MCF 10A (cell line): ENCODE measurements around the gene CYP26C1. TPM values are rescaled to one million over a fixed set of nuclear protein-coding genes. Genes with fewer than 3 reads are reported as not detected.

ENCODE experiments used
- BruUV-seq: library from RNA; stranded (reverse); fragments of 400-500 nt; replicated peaks from 2 replicates; lab custom pipeline; 2021; lab: Mats Ljungman, UMichigan
- CTCF ChIA-PET: fragments of 300-600 bp; sonication (Branson Sonifier 250); formaldehyde crosslinking; extraction: SDS; loops from one replicate; lab custom pipeline; 2021; ENCODE audit warnings: antibody characterized with exemption, inconsistent platforms; lab: Yijun Ruan, JAX
- POLR2A ChIA-PET: fragments of 300-600, 350-650 bp; sonication (Branson Sonifier 250); formaldehyde crosslinking; extraction: SDS; loops from one replicate; lab custom pipeline; 2020; ENCODE audit warnings: antibody characterized with exemption, inconsistent platforms; lab: Yijun Ruan, JAX
- DNase-seq: peaks from one replicate; pipeline ENCODE4 v3.0.0-alpha.2; 2018; ENCODE audit not compliant: unreplicated experiment
- H3K27ac Mint-ChIP-seq: one replicate; pipeline ENCODE4 v1.8.0; 2022; ENCODE audit warnings: mild to moderate bottlenecking, low read depth, mixed read lengths; ENCODE audit not compliant: unreplicated experiment
- H3K27me3 Mint-ChIP-seq: one replicate; pipeline ENCODE4 v1.8.0; 2022; ENCODE audit warnings: mixed read lengths; ENCODE audit not compliant: insufficient read depth, unreplicated experiment
- H3K36me3 Mint-ChIP-seq: one replicate; pipeline ENCODE4 v1.8.0; 2022; ENCODE audit warnings: mild to moderate bottlenecking, moderate library complexity, mixed read lengths; ENCODE audit not compliant: insufficient read depth, unreplicated experiment
- H3K4me1 Mint-ChIP-seq: one replicate; pipeline ENCODE4 v1.8.0; 2022; ENCODE audit warnings: mixed read lengths; ENCODE audit not compliant: insufficient read depth, unreplicated experiment
- H3K4me3 Mint-ChIP-seq: one replicate; pipeline ENCODE4 v1.8.0; 2022; ENCODE audit warnings: mild to moderate bottlenecking, moderate library complexity, mixed read lengths; ENCODE audit not compliant: unreplicated experiment
- H3K9me3 Mint-ChIP-seq: one replicate; pipeline ENCODE4 v1.8.0; 2022; ENCODE audit warnings: mixed read lengths; ENCODE audit not compliant: unreplicated experiment
- intact Hi-C: fragments of 100-400 bp; cut with micrococcal nuclease; formaldehyde crosslinking; loops from 2 replicates; pipeline ENCODE4 v1.14.1; 2022
- total RNA-seq: library from RNA; stranded (reverse); gene quantifications from 2 replicates; pipeline ENCODE4 v1.2.3, GENCODE V29; 2022
- TF ChIP-seq, protein P1 (sequence below): fragments of 200-600 bp; IDR thresholded peaks from one replicate; pipeline ENCODE4 v1.8.0; 2022; ENCODE audit warnings: antibody characterized with exemption, mild to moderate bottlenecking; ENCODE audit not compliant: unreplicated experiment

The CYP26C1 gene
- total RNA-seq, 1 experiment from 2014 or later = 0.14 TPM

DNA sequence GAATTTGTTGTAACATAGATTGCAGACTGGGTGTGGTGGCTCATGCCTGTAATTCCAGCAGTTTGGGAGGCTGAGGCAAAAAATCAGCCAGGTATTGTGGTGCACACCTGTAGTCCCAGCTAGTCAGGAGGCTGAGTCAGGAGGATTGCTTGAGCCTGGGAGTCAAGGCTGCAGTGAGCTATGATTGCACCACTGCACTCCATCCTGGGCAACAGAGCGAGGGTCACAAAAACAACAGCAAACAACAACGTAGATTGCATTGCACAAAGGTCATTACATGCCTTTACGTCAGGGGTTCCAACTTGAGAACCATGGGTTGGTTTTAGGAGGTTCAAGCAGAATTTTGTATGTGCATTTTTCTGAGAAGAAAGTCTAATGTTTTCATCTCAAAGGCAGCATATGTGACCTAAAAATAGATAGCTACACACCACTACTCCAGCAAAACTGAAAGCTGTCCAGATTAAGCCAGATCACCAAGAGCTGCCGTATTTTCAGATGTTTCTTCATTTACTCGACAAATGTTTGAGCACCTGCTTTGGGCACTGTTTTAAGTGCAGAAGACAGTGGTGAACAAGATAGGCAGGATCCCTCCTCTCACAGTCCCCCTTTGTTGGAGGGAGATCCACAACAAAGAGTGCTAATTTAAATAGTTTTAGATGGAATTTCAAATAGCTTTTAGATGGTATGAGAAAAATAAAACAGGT lies 28.3 kb upstream of the CYP26C1 start:
- TF ChIP-seq, protein P1, sequence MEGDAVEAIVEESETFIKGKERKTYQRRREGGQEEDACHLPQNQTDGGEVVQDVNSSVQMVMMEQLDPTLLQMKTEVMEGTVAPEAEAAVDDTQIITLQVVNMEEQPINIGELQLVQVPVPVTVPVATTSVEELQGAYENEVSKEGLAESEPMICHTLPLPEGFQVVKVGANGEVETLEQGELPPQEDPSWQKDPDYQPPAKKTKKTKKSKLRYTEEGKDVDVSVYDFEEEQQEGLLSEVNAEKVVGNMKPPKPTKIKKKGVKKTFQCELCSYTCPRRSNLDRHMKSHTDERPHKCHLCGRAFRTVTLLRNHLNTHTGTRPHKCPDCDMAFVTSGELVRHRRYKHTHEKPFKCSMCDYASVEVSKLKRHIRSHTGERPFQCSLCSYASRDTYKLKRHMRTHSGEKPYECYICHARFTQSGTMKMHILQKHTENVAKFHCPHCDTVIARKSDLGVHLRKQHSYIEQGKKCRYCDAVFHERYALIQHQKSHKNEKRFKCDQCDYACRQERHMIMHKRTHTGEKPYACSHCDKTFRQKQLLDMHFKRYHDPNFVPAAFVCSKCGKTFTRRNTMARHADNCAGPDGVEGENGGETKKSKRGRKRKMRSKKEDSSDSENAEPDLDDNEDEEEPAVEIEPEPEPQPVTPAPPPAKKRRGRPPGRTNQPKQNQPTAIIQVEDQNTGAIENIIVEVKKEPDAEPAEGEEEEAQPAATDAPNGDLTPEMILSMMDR = no peak
- Mint-ChIP-seq H3K9me3 (no peaks in the 10 kb centered on the region), H3K36me3 (no peaks in the 10 kb centered on the region), H3K4me1 (peaks cover 14% of the 10 kb centered on the region), H3K27me3 (no peaks in the 10 kb centered on the region), H3K4me3 (no peak overlapping the region), H3K27ac (no peak overlapping the region)
- ChIA-PET CTCF (interaction anchor here (1.0 to 6.9 kb wide), 2 partner anchors 26 to 68 kb away, joined by 3 to 52 read pairs; no protein-coding TSS in a partner anchor), POLR2A (interaction anchor here (0.7 kb wide), 1 partner anchor 60 kb away, joined by 6 read pairs; no protein-coding TSS in a partner anchor)
- intact Hi-C loops = no loop called here
- no peak for DNase-seq
- BruUV-seq = no TSS peak

DNA sequence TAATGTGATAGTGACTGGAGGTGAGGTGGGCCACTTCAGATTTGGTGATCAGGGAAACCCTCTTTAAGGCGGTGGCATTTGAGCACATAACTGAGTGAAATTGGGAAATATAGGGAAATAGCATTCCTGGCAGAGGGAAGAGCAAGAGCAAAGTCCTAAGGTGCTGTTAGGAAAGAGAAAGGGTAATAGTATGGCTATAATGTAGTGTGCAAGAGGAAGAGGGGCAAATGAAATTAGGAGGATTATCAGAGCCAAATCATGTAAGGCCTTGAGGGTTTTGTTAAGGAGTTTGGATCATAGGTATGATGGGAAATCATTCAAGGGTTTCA lies 27.8 kb upstream of the CYP26C1 start:
- H3K9me3 Mint-ChIP-seq = no peaks in the 10 kb centered on the region
- intact Hi-C loops = no loop called here
- no peaks in the 10 kb centered on the region for H3K27me3 Mint-ChIP-seq
- no peak overlapping the region for H3K27ac Mint-ChIP-seq
- H3K4me3 Mint-ChIP-seq = no peak overlapping the region
- POLR2A ChIA-PET = interaction anchor here (0.7 kb wide), 1 partner anchor 61 kb away, joined by 6 read pairs; no protein-coding TSS in a partner anchor
- peaks cover 14% of the 10 kb centered on the region for H3K4me1 Mint-ChIP-seq
- H3K36me3 Mint-ChIP-seq = no peaks in the 10 kb centered on the region
- BruUV-seq = no TSS peak
- CTCF ChIA-PET = interaction anchor here (1.0 to 6.9 kb wide), 2 partner anchors 26 to 69 kb away, joined by 3 to 52 read pairs; no protein-coding TSS in a partner anchor
- TF ChIP-seq, protein P1 = no peak
- no peak for DNase-seq

DNA sequence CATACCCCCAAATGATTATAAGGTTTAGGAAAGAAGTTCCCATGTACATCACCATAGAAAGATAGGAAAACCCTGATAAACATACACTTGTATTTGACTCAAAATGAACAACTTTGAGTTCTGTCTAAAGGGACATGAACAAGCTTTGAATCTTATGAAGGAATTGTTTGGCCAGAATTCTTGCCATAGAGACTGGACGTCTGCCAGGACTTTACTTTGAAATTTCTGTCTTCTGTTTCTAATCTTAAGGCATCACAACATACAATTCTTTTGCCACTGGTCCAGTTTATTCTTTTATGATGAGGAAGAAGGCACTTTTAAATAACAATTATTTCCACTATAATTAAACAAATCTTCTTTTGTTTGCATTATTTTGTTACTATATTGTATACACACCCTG lies 26.2 kb upstream of the CYP26C1 start:
- Mint-ChIP-seq H3K9me3 (no peaks in the 10 kb centered on the region), H3K27ac (no peak overlapping the region), H3K36me3 (no peaks in the 10 kb centered on the region), H3K27me3 (no peaks in the 10 kb centered on the region), H3K4me1 (peaks cover 9% of the 10 kb centered on the region), H3K4me3 (no peak overlapping the region)
- CTCF ChIA-PET = interaction anchor here (1.1 to 6.9 kb wide), 4 partner anchors 19 to 149 kb away, joined by 3 to 52 read pairs (median 4); no protein-coding TSS in a partner anchor
- POLR2A ChIA-PET = interaction anchor here (0.6 to 1.0 kb wide), 2 partner anchors 33 to 1111 kb away, joined by 3 read pairs; partner anchors contain the start of gene BTAF1
- TF ChIP-seq, protein P1 = no peak
- BruUV-seq = no TSS peak
- intact Hi-C loops = no loop called here
- DNase-seq = no peak

DNA sequence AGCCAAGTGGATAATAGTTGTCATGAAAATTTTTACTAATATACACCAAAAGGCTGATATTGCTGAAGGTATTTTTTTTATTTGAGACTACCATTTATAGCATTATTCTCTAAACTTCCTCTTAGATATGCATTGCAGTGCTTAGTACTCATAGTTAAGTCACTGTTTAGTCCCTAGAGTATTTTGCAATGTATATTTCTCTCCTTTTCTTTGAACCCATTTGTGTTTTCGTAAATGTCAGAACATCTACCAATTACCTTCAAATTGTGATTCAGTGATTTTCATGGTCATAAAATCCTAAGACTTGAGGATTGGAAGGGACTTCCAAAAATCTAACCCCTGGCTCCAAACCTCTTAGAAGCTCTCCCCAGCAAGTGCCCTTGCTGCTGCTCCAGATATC lies 21.5 kb upstream of the CYP26C1 start:
- Mint-ChIP-seq H3K9me3 (no peaks in the 10 kb centered on the region), H3K4me1 (no peaks in the 10 kb centered on the region), H3K36me3 (no peaks in the 10 kb centered on the region), H3K27ac (no peak overlapping the region), H3K27me3 (no peaks in the 10 kb centered on the region), H3K4me3 (no peak overlapping the region)
- no TSS peak for BruUV-seq
- ChIA-PET POLR2A (interaction anchor here (0.6 to 1.9 kb wide), 2 partner anchors 8 to 798 kb away, joined by 3 to 4 read pairs; no protein-coding TSS in a partner anchor), CTCF (interaction anchor here (0.6 to 5.9 kb wide), 12 partner anchors 14 to 469 kb away, joined by 3 to 56 read pairs (median 4); no protein-coding TSS in a partner anchor)
- TF ChIP-seq, protein P1 = no peak
- DNase-seq = no peak
- intact Hi-C loops = loop anchor here (1.0 kb wide), 3 partner anchors 33 to 154 kb away; no protein-coding TSS in a partner anchor
